Measurements from ENCODE around the gene HOXB4.

- no peak for TF ChIP-seq CTCF (IDR thresholded peaks at IDR 0.05 in 4 of 5, conservative IDR thresholded peaks at IDR 0.05 in 1 of 5)
- no peak for TF ChIP-seq POLR2A (IDR thresholded peaks at IDR 0.05)
These were observed 12.5 kb upstream of the HOXB4 start for GRCh38 chr17:48590607-48591161.

Data from gastrocnemius medialis (tissue), 4 donors.